Measurements from ENCODE around the gene SNX27.

Gene SNX27

GRCh38 chr1:151716771-151717631, 105.2 kb downstream of the SNX27 start, which contains the start of gene CELF3:
CELF3 (minus strand) TSS chr1:151716803; CDS start chr1:151716020, 783 bp downstream.
- TF ChIP-seq REST (IDR thresholded peaks at IDR 0.05; ENCODE audit: insufficient read depth in 1 of 2, low read depth in 2 of 2, low read length in 2 of 2), result peak; percentile 82 to 95
- TF ChIP-seq POLR2AphosphoS5 (IDR thresholded peaks at IDR 0.05; ENCODE audit: low read depth, low read length), result no peak
- no peak for TF ChIP-seq FOXP2 (optimal IDR thresholded peaks at IDR 0.05; ENCODE audit: borderline replicate concordance, extremely low read depth, extremely low read length, insufficient read depth)
- TF ChIP-seq TAF1 (IDR thresholded peaks at IDR 0.05; ENCODE audit: borderline replicate concordance, insufficient read depth, low read length), result no peak
- TF ChIP-seq SIN3A (IDR thresholded peaks at IDR 0.05; ENCODE audit: borderline replicate concordance, insufficient read depth, low read length), result no peak

- 0 out of 4 replicates have a peak, but pooled peaks of 1 of the 2 experiments have one; percentile 9 for TF ChIP-seq REST (IDR thresholded peaks at IDR 0.05; ENCODE audit: insufficient read depth in 1 of 2, low read depth in 2 of 2, low read length in 2 of 2)
- TF ChIP-seq SIN3A (IDR thresholded peaks at IDR 0.05; ENCODE audit: borderline replicate concordance, insufficient read depth, low read length), result no peak
Measured at GRCh38 chr1:151718011-151718431, 106.2 kb downstream of the SNX27 start.

GRCh38 chr1:151718666-151719065, 106.8 kb downstream of the SNX27 start:
- TF ChIP-seq REST (IDR thresholded peaks at IDR 0.05; ENCODE audit: insufficient read depth in 1 of 2, low read depth in 2 of 2, low read length in 2 of 2) (no peak), SIN3A (IDR thresholded peaks at IDR 0.05; ENCODE audit: borderline replicate concordance, insufficient read depth, low read length) (no peak), TAF1 (IDR thresholded peaks at IDR 0.05; ENCODE audit: borderline replicate concordance, insufficient read depth, low read length) (no peak), POLR2AphosphoS5 (IDR thresholded peaks at IDR 0.05; ENCODE audit: low read depth, low read length) (no peak), FOXP2 (optimal IDR thresholded peaks at IDR 0.05; ENCODE audit: borderline replicate concordance, extremely low read depth, extremely low read length, insufficient read depth) (no peak)

GRCh38 chr1:151720125-151720524, 108.3 kb downstream of the SNX27 start:
- TF ChIP-seq REST (IDR thresholded peaks at IDR 0.05; ENCODE audit: insufficient read depth in 1 of 2, low read depth in 2 of 2, low read length in 2 of 2) (no peak), FOXP2 (optimal IDR thresholded peaks at IDR 0.05; ENCODE audit: borderline replicate concordance, extremely low read depth, extremely low read length, insufficient read depth) (no peak), POLR2AphosphoS5 (IDR thresholded peaks at IDR 0.05; ENCODE audit: low read depth, low read length) (no peak), TAF1 (IDR thresholded peaks at IDR 0.05; ENCODE audit: borderline replicate concordance, insufficient read depth, low read length) (no peak), SIN3A (IDR thresholded peaks at IDR 0.05; ENCODE audit: borderline replicate concordance, insufficient read depth, low read length) (no peak)
